HG03432 (cell line): ENCODE data around the gene MTCL1.

ENCODE experiments used
- ATAC-seq: cut with Tn5 transposase; IDR thresholded peaks from one replicate; pipeline ENCODE4 v1.9.1; 2021; ENCODE audit warnings: mild to moderate bottlenecking, moderate library complexity; ENCODE audit not compliant: unreplicated experiment

Gene MTCL1

GRCh38 chr18:8705238-8705960, at the start of gene MTCL1:
Gene MTCL1, plus strand, starts transcription at chr18:8705556. Its CDS starts 105 bp downstream, at chr18:8705661.
- ATAC-seq, result peak; percentile 42

DNA sequence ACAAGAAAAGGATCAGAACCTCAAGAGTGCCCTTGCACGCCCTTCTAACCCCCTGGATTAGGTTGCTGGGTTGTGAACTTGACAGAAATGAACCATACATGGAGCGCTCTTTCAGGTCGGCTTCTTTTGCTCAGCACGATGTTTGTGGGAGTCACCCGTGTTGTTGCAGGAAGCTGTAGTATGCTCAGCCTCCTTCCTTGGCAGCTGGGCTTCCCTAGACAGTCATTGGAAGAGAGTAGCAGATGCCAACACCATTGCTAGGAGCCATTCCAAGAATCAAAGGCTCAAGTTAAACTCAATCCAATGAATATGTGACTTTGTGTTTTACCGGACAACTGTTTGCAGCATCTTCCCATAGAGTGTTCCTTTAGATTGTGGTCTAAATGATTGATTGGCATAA, 49.1 kb upstream of the MTCL1 start:
- no peak for ATAC-seq

- no peak for ATAC-seq
Observed at GRCh38 chr18:8657050-8657820, 48.1 kb upstream of the MTCL1 start.

DNA sequence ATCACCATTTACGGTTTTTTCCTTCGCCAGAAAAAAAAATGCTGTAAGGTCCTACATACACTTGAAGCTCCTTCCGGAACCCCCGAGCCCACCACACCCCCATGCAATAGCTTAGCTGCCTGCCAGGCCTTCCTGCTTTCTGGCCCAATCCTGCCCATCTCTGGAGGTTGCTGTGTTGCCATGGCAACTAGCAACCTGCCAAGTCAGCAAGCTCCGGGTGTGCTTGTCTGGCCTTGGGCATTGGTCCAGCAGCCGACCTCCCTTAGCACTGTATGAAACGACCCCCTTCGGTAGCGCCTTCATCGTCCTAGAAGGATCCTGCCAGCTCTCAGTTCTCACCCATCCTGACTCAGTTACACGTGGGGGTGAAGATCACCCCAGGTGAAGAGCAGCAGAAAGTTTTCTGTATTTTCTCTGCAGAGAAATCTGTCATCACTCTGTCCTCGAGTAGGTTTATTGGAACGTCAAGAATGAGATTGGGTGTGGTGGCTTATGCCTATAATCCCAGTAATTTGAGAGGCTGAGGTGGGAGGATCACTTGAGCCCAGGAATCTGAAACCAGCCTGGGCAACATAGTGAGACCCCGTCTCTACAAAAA, 47.4 kb upstream of the MTCL1 start:
- ATAC-seq, result no peak

DNA sequence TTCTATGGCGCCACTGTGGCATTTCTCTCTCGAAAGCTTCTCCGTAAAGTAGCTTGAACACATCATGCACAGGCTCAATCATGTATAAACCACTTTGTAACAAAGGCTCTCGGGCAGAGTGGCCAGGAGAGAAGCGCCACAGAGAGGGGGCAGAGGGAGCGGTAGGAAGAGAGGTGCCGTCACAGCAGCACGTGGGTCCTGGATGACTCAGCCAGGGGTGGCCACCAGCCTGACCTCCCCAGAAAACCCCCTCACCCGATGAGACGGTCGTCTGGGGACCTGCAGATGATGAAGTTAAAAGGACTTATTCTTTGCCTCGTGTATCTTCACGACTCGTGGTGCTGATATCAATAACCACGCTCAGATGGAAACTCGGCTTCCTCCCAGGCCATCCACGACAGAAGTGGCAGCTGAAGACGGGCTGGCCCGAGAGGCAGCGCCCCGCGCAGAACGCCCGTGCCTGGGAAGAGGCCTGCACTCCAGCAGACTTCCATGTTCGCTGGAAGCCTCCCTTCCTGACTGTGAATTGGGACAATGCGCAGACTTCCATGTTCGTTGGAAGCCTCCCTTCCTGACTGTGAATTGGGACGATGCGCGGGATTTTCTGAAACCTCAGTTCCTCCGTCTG, 46.4 kb upstream of the MTCL1 start:
- no peak for ATAC-seq

DNA sequence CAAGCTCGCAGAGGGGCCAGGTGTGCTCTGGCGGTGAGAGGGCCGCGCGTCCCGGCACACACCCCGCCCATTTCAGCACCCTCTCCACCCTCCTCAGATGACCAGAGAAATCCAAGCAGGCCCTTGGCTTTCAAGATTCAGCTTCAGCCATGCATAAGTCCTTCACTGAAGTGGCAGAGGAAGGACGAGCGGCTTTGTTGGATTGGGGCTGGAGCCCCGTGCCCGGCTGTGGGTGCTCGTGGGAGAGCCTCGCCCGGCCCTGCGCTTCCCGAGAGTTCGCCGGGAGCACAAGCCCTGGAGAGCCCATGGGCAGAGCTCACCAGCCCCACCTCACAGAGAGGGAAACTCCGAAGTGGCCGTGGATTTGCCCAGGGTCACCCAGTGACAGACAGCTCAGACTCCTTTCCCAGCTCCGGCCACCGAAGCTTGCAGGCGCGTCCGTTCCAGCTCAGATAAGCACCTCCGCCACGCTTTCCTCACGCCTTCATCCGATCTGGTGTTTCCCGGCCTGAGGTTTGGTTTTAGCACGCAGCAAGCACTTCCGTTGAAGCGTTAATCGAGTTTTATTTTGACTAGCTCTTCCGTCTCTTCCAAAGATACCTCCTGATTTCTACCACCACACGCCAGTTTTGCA, 45.6 kb upstream of the MTCL1 start:
- no peak for ATAC-seq

DNA sequence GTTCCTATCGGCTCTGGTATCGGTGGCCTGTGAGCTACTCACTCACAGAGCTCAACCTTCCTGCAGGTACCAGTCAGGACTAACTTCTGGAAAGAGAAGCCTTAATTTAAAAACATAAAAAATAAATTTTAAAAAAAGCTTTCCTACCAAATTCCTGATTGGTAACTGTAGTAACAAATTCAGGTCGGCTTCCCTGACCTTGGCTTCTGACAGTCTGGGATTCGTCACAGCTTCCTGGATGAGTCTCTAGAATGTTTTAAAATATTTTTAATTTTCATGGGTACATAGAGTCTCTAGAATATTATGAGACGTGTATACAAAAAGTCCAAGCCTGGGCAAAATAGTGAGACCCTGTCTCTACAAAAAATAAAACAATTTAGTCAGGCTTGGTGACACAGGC, 45.0 kb upstream of the MTCL1 start:
- no peak for ATAC-seq

- ATAC-seq, result no peak
Observed at GRCh38 chr18:8661754-8662559, 43.4 kb upstream of the MTCL1 start.

GRCh38 chr18:8662560-8663255, 42.6 kb upstream of the MTCL1 start:
- ATAC-seq, result no peak

DNA sequence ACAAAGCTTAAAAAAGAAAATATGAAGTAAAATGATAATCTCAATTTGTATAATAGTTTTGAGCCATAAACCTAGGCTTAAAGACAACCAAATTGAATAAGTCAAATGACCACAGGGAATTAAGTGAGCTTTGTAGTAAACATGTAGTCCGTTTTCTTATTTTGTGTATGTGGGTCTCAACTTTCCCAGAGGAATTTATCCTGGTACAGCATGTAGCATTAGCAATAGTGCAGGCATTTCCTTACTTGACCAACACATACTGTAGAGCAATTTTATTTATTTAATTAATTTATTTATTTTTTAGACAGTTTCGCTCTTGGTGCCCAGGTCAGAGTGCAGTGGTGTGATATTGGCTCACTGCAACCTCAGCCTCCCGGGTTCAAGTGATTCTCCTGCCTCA, 37.5 kb upstream of the MTCL1 start:
- ATAC-seq, result no peak

DNA sequence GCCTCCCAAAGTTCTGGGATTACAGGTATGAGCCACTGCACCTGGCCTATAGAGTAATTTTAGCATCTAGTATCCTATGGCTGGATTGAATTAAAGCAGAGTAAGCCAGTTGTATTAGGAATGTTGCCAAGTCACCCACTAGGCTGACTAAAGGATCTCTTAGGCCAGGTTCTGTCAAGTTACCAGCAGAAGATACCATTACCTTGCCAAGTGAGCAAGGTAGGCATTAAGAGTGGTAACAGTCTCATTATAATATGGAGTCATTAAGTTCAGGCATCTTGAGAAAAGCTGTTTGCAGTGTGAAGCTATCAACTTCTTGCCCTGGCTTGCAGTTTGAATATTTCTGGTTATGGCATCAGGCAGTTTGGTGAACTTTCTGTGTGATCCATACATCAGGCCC, 37.0 kb upstream of the MTCL1 start:
- no peak for ATAC-seq

- ATAC-seq, result no peak
Observed at GRCh38 chr18:8669571-8669970, 35.8 kb upstream of the MTCL1 start.

DNA sequence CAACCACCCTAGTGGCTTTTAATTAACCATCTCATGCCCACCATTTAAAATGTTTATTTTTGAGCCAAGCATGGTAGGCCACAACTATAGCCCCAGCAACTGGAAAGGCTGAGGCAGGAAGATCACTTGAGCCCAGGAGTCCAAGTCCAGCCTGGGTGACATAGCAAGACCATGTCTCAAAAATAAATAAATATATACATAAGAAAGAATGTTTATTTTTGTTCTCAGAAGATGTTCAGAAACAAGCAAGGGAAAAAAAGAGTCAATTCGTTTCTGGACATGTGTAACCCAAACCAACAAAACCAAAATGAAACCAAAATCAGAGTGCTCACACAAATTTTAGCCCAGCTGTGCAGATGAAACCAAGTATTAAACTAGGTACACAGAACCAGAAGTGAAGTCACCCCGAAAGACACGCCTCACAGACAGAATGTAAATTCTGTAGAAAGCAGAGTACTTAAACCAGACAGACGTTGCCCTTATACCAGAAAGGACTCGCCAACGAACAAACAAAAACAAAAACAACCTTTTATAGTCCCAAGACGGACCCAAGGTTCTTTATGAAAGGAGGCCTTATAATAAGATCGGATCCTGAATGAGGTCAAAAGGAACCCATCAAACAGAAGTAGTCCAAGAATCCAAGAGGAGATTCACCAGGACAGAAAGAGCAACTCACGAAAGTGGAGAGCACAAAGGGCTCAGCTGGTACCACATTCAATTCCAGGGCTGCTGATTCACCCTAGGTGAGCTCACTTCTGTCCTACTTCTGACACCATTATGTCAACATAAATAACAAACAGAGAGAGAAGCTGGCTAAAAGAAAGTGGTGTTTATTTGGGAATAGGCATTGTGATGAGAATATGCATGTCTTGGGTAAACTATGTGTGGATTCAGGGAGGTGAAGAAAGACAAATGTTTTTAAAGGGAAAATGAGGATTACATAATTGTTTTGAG, 31.8 kb upstream of the MTCL1 start:
- peak; percentile 84 for ATAC-seq

- no peak for ATAC-seq
Observed at GRCh38 chr18:8675057-8675456, 30.3 kb upstream of the MTCL1 start.

DNA sequence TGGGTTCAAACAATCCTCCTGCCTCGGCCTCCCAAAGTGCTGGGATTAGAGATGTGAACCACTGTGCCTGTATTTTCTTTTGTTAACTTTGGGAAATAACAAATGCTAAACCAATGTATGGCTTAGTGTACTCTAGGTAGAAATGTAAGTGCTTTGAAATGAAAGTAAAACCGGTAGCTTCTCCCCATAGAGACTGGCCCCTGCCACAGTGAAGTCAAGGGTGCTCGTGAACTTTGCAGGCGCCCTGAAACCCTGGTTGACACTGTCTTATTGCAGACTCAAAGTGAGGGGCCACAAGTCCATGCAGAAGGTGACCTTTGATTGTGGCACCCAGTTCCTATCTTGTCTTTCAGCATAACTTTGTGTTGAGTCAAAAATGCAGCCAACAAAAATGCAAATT, 24.2 kb upstream of the MTCL1 start:
- no peak for ATAC-seq

DNA sequence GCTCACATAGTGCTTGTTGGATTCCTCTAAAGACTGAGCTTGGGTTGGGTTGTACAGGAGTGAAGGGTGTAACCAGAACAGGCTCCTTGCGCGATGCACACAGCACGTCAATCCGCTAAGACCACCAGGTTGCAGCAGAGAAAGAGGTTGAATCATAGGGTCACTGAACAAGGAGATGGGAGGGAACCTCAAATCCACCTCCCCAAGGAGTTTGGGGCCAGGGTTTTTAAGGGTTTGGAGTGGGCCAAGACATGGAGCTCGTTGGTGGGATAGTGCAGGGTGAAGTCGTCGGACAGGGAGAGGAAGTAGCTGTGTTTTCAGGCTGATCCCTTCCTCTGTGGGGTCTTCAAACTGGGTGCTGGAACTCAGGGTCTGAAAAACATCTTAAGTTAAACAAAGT, 20.8 kb upstream of the MTCL1 start:
- no peak for ATAC-seq

DNA sequence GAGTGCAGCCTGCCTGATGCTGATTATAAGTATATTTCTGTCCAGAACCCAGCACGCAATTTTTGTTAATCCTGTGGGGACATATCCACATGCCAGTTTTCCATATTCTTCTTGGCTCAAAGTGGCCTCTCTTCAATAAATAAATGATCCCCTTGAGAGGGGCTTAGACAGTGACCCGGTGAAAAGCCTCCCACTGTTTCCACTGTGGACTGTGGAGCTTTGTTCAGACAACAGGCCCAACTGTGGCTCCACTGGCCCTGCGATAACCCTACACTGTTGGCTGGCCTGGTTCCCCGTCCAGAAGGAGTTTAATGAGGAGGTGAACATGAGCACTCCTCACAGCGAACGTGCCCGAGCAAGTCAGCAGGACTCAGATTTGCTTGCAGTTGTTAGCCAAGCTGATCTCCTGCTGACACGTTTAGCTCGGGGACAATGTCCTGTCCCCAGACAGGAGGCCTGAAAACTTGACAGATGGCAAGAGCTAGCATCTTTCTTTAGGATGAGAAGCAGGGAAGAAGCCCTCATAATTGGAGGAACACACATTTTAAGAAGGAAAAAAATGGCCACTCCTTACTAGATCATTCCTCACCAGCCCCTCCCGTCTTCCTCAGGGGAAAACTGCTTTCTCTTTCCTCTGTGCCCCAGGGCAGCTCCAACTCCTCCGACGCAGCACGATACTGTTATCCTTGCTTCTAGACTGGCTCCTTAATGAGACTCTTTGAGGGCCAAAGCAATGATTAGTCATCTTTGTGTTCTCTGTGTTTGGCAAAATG, 20.0 kb upstream of the MTCL1 start:
- no peak for ATAC-seq

GRCh38 chr18:8685914-8686216, 19.5 kb upstream of the MTCL1 start:
- ATAC-seq, result no peak
